GM19467 (cell line): Measurements from ENCODE around the gene EPS8.
"Not testable (repeated sequence)": the region's sequence is repeated elsewhere in the genome, so short reads cannot be mapped to it uniquely, and the experiment has no call there.

Source experiments
- ATAC-seq: cut with Tn5 transposase; IDR thresholded peaks from one replicate; pipeline ENCODE4 v1.9.1; 2021; ENCODE audit warnings: mild to moderate bottlenecking, moderate library complexity; ENCODE audit not compliant: unreplicated experiment

The EPS8 gene

GRCh38 chr12:15762162-15762561, 27.0 kb downstream of the EPS8 start:
- ATAC-seq = not testable (repeated sequence)

- ATAC-seq = no peak
Observed at GRCh38 chr12:15757553-15758255, 31.5 kb downstream of the EPS8 start.

GRCh38 chr12:15756822-15757221, 32.4 kb downstream of the EPS8 start:
- ATAC-seq = no peak

- no peak for ATAC-seq
Observed at GRCh38 chr12:15754233-15754632, 35.0 kb downstream of the EPS8 start.

GRCh38 chr12:15752785-15753184, 36.4 kb downstream of the EPS8 start:
- ATAC-seq = no peak

- ATAC-seq = no peak
Observed at GRCh38 chr12:15751741-15752140, 37.4 kb downstream of the EPS8 start.

- ATAC-seq = no peak
Observed at GRCh38 chr12:15749937-15750336, 39.3 kb downstream of the EPS8 start.

- not testable (repeated sequence) for ATAC-seq
Observed at GRCh38 chr12:15741870-15742269, 47.3 kb downstream of the EPS8 start.

- no peak for ATAC-seq
Observed at GRCh38 chr12:15741082-15741481, 48.1 kb downstream of the EPS8 start.

GRCh38 chr12:15740389-15740788, 48.8 kb downstream of the EPS8 start:
- ATAC-seq = not testable (repeated sequence)

GRCh38 chr12:15738438-15739015, 50.7 kb downstream of the EPS8 start:
- ATAC-seq = no peak

- no peak for ATAC-seq
Observed at GRCh38 chr12:15735837-15736615, 53.2 kb downstream of the EPS8 start.

GRCh38 chr12:15733136-15733535, 56.1 kb downstream of the EPS8 start:
- no peak for ATAC-seq

GRCh38 chr12:15732341-15733061, 56.7 kb downstream of the EPS8 start:
- peak; percentile 78 for ATAC-seq

GRCh38 chr12:15731940-15732339, 57.2 kb downstream of the EPS8 start:
- ATAC-seq = no peak

GRCh38 chr12:15729097-15729496, 60.1 kb downstream of the EPS8 start:
- ATAC-seq = no peak

- no peak for ATAC-seq
Observed at GRCh38 chr12:15728118-15728598, 61.0 kb downstream of the EPS8 start.

GRCh38 chr12:15726878-15727150, 62.4 kb downstream of the EPS8 start:
- ATAC-seq = no peak

GRCh38 chr12:15726027-15726877, 62.9 kb downstream of the EPS8 start:
- no peak for ATAC-seq

- no peak for ATAC-seq
Observed at GRCh38 chr12:15722951-15723350, 66.2 kb downstream of the EPS8 start.
